GM18499 (cell line): Measurements from ENCODE around the gene ATP5ME.

ENCODE experiments used
- ATAC-seq: cut with Tn5 transposase; IDR thresholded peaks from one replicate; pipeline ENCODE4 v1.9.1; 2021; ENCODE audit warnings: moderate number of reproducible peaks; ENCODE audit not compliant: insufficient read depth, unreplicated experiment

Gene ATP5ME

DNA sequence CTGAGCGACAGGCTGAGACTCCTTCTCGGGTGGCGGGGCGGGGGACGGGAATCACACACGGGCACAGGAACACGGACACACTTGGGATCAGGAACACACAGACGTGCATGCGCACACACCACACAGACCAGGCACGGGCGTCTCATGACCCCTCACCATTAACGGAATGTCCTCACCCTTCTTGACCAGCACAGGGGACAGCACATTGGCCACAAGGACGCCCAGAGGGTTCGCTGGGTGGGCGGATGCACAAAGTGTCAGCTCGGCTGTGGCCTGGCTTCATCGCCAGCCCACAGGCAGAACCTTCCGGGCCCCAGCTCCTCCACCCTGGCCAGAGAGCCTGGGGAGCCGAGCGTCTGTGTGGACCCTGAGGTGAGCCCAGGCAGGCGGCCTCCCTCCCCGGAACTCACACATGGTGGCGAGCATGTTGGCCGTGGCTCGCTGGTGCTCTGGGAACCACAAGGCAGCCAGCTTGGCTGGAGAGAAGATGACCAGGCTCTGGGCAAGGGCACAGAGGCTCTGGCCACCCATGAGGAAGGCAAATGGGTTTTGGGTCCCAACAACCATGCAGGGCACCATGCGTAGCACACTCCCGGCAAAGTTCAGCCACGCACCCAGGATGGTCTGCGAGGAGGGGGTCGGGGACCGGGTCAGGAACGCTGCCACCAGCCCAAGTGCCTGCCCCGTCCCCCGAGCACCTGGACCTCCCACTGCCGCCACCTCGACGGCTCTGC, 11.8 kb upstream of the ATP5ME start:
- ATAC-seq = no peak

DNA sequence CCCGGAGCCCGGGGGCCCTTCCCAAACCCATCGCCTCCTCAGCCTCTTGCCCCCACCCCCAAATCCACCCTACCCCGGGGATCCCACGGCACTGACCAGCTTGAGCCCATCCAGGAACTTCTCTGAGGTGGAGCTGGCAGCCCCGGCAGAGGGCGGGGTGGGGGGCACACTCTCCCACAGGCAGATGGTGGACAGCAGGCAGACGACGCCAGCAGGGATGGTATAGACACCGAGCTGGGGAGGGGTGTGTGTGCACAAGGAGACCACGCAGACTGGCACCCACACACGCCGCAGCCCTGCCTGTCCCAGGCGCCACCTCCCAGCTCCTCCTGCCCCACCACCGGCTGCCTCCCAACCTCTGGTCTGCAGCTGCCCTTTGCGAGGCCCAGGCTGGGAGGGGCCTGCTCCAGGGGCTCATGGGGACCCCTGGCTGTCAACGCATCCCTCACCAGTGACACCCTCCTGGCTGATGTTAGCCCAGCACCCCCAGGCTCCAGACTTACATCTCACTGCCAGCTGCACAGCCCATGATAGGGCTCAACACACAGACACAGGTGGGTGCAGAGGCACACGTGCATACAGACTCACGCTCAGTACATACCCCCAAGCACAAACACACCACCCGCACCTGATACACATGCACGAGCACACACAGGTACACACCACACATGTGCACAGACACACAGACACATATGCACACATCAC, 10.7 kb upstream of the ATP5ME start:
- ATAC-seq = no peak

DNA sequence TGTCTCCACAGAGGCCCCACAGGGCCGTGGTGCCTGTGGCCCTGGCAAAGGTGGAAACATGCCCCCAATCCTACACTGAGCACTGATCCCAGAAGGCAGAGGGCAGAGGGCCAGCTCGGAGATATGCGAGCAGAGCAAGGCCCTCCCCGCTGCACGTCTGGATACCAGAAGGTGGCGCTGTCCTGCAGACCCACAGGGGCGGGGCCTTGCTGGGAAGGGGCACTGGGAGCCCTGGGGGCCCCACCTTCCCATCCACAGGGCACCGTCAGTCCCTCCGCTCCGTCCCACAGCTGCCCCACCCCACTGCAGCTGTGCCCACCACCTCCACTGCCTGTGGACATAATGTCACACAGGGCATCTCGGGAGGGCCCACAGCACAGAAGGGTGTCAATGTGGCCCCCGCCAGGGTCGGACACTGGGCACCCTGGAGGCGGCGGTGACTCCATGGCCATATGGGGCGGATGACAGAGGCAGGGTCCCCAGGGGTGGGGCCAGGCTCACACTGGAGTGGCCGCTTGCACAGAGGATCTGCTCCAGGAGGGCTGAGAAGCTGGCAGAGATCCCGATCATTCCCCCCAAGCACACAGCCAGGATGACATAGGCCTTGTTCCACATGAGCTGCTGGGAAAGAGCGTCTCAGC, 10.0 kb upstream of the ATP5ME start:
- no peak for ATAC-seq

DNA sequence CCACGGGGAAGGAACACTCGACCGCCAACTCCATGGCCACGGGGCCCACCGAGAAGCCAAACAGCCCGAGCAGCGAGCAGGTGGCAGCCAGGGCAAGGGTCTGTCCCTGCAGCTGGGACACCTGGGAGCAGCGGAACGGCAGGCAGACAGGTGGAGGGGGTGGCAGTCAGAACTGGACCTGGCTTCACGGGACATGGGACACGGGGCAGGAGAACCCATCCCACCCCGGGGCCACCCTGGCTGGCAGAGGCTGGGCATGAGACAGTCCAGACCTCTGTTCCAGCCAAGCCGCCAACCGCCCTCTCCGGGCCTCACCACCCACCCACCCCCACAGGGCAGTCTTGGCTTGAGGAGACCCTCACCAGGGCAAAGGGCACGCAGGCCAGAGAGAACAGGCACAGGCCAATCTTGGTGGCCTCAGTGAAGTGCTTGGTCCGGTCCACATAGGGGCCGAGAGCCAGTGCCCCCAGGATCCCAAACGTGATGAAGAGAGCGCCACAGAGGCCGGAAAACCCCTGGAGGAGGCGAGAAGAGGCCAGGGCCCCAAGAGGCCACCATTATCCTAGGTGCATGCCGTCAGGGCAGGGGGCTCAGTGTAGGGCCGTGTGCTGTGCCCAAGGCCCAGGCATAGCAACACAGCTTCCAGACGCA, 9.3 kb upstream of the ATP5ME start:
- no peak for ATAC-seq

DNA sequence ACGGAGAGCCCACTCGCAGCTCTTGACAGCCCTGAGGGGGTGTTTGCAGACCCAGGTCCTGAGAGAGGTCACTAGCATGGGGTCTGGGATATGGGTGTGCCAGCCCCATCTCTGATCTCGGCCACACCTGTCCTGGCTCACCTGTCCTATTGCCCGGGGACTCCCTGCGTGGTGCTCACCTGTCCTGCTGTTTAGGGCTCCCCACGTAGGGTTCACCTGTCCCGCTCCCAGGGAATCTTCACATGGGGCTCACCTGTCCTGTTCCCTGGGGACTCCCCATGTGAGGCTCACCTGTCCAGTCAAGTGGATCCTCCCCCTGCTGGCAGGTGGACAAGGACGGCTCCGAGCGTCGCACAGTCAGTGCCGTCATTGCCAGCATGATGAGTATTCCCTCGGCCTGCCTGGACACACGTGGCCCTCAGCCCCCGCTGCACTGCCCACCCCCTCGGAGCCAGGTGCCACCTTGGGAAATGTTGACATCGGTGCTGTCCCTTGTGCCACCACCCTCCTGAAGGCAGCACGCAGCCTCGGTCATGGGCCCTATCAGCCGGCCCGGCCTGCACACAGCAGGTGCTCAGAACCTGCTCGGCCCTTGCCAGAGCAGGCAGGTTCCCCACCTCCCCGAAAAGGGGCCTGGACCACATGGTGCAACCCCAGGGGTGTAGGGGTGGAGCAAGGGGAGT, 8.6 kb upstream of the ATP5ME start:
- no peak for ATAC-seq

DNA sequence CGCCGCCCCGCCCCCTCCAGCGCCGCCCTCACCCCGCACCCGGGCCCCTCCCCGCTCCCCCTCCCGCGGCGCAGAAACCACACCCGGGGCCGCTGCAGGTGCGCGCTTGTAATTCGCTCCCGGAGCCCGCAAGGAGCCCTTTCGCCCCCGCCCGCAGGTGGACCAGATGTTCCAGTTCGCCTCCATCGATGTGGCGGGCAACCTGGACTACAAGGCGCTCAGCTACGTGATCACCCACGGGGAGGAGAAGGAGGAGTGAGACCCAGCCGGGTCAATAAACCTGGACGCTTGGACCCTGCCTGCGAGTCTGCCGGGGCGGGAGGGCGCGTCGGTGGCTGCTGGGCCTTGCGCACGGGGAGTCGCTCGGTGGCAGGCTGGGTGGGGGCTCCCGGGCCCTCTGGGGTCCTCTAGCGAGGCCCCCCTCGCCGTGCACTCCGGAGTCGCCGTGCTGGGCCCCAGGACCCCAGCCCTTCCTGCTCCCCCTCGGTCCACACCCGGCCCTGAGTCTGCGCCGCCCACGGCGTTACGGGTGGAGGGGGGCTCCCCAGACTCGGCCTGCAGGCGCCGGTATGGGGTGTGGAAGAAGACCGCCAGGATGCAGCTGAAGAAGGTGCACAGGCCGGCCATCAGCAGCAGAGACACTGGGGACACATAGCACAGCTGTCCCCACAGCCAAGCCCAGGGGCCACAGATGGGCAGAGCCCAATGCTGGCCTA, 7.8 kb upstream of the ATP5ME start:
- no peak for ATAC-seq

DNA sequence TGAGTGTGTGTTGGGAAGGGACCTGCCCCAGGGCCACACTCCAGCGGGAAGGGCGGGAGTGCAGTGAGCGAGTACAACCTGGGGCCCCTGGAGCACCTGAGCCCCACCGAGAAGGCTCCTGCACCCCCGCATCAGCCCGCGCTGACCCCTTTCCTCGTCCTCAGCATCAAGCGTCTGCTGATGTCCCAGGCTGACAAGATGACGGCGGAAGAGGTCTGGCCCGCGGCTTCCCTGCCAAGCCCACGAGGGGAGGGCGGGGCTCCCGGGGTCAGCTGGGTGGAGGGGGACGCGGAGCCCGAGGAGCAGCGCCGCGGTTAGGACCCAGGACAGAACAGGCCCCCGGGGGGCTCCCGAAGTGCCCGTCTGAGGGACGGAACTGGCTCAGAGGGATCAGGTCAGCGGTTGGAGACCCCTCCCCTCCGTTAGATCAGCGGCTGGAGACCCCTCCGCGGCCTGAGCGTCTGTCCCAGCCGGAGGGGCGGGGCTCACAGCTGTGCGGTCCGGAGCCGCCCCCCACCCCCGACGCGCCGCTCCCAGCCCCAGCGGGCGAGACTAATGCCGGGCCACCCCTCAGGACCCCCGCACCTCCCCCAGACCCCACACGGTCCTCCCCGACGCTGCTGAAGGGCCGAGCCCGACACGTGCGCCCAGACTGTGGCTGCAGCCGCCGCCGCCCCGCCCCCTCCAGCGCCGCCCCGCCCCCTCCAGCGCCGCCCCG, 7.0 kb upstream of the ATP5ME start:
- no peak for ATAC-seq

DNA sequence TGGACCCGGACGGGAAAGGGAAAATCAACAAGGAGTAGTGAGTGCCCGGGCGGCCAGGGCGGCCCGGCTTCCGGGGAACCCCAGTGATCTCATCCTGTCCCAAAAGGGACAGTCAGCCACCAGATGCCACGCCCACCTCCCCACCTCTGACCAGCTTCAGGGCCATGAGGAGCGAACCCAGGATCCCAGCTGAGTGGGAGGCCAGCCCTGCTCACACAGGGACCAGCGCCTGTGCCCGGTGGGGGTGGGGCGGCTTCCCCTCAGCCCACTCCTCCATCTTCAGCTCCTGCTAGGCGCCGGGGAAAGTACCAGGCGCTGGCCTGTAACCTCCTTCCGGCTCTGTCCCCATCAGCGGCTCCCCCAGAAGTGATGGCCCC, 6.5 kb upstream of the ATP5ME start:
- no peak for ATAC-seq

DNA sequence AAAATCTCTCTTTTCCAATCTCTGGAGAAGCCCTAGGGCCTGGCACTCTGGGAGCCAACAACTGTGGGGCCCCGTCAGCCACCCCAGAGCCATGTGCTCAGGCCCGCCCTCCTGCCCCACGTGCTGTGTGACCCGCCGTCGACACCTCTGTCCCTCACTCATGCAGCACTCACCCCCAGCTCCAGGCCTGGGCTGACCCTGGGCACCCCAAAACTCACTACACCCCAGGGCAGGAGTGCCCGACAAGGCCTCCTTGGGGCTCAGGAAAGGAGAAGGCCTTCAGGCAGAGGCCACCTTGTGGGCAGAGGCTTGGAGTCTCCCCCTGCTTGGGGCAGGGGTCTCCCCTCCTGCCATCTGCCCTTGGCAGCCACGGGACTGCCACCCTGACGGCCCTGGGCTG, 6.0 kb upstream of the ATP5ME start:
- no peak for ATAC-seq

DNA sequence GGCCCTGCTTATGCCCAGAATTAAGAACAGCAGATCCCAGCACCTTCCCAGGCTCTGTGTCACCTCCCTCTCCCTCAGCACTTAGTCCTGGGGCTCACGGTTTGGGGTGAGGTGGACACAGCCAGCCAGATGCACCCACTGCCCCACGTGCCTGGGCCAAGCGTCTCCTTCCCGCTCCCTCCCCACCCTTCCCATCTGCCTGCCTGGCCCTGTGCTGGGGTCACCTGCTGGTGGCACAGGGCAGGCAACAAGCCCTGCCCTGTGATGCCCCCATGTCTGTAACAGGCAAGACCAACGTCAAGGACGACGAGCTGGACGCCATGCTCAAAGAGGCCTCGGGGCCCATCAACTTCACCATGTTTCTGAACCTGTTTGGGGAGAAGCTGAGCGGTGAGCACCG, 5.6 kb upstream of the ATP5ME start:
- no peak for ATAC-seq

DNA sequence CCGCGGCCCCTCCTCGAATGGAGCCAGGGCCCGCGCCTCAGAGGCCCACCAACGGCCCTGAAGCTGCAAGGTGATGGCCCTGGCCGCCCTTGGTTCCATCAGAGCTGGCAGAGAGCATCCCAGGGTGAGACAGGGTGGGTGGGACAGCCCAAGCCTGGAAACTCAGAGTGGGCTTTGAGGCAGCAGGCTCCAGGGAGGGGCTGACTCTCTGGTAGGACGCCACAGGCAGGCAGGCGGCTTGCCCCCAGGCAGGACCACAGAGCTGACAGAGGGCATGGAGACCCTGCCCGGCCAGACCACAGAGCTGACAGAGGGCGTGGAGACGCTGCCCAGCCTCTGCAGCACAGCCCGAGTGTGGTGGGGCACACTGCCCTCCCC, 5.0 kb upstream of the ATP5ME start:
- ATAC-seq = no peak

DNA sequence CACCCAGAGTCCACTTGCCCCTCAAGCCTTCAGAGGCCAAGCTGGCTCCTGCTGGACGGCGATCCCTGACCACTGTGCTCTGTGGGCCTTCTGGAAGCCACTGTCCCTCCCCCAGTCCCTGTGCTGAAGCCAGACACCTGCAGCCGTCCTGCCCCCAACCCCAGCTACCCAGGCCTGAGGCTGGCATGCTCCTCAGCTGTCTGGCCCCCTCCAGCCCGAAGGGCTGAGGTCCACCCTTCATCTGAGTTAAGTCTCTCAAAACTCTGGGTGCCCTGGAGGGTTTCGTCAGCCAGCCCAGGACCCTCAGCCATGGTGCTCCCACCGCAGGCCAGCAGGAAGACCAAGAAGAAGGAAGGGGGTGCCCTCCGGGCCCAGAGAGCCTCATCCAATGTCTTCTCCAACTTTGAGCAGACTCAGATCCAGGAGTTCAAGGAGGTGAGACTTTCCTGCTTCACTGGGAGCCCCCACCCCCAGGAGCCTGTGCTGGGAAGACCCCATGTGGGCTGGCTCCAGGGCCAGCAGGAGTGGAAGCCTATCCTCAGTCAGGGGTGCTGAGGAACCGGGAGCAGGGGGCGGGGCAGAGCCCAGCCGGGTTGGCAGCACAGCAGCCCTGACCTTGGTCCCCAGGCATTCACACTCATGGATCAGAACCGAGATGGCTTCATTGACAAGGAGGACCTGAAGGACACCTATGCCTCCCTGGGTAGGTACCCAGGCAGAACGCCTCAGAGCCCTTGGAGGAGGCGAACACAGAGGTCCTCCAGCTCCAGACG, 4.4 kb upstream of the ATP5ME start:
- no peak for ATAC-seq

DNA sequence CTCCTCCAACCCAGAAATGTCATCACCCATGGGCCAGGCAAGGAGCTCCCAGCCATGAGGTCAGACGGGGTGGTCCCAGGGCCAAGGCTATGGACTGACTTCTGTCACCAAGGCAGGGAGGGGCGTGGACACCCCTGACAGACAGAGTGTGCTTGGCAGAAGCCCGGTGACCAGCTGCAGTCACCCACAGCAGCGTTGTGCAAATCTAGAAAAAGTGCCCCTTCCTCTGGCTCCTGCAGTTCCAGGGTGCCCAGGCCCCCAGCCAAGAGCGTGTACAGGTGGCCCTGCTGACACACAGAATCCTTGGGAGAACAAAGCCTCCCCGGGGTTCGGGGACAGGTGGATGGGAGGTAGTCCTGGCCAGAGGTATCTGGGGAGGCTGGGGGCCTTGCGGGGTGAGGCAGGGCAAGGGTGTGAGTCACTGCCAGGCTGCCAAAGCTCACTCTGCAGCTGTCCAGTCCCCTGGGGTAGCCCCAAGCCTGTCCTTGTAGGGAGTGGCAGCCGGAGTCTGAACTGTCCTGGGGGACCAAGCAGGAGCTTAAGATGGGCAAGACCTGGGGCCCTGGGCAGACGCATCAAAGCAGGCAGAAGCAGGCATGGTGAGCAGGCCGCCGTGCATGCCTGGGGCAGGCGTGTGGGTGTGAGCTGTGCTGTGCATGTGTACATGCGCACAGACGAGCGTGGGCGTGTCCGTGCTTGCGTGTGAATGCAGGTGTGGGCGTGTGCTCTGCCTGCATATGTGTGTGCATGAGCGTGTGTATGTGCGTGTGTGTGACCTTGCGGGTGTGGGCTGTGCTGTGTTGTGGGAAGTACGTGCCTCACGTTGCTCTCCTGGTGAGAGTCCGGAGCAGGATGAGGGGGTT, 3.6 kb upstream of the ATP5ME start:
- no peak for ATAC-seq

DNA sequence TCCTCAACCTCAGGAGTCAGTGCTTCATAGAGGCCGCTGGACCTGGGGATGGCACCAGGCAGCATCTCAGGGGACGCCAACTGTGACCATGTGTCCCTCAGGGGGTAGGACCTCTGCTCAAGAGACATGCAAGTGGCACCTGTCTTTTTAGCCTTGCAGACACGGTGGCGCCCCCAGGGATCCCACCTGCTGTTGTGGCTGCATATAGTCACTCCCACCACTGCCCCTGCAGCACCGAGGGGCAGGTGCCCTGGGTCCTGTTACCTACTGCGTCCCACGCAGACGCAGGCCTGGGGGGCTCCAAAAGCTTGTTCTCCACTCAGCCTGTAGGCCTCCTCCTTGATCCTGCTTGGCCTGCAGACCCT, 2.8 kb upstream of the ATP5ME start:
- no peak for ATAC-seq

DNA sequence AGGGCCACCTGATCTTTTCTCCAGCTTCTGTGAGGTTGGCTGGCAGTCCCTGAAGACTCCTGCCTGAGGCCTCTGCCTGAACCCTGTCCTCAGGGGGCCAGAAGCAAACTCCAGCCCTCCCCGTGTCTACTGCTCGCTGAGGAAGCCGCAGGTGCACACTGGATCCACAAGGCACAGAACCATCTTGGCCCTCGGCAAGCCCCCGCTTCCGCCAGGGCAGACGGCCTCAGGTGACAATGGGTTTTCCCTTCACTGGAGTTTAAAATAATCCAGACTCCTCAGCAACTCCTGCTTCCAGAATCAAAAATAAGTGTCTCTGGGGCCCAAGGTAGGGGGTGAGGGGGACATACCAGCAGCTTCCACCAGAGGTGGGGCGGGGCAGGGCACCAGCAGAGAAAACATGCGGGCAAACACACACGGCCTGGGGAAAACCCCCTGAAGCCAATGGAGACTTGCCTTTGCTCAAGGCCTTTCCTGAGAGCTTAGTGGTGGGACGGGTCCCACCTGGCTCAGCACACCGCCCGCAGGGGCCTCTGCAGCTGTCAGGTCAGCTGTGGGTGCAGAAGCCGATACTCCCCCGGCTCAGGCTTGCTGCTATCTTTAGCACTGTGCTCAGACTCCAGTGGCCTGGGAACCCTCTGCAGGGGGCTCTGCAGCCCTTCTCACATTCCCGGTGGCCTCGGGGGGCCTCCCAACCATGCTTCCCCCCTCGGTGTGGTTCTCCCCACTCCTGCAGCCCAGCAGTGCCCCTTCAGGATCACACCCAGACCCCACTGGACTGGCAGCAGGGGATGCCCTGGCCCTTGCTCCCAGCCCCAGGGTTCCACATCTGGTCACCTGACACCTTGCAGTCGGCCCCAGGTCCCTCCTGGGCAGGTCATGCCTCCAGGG, 2.1 kb upstream of the ATP5ME start:
- ATAC-seq = no peak

DNA sequence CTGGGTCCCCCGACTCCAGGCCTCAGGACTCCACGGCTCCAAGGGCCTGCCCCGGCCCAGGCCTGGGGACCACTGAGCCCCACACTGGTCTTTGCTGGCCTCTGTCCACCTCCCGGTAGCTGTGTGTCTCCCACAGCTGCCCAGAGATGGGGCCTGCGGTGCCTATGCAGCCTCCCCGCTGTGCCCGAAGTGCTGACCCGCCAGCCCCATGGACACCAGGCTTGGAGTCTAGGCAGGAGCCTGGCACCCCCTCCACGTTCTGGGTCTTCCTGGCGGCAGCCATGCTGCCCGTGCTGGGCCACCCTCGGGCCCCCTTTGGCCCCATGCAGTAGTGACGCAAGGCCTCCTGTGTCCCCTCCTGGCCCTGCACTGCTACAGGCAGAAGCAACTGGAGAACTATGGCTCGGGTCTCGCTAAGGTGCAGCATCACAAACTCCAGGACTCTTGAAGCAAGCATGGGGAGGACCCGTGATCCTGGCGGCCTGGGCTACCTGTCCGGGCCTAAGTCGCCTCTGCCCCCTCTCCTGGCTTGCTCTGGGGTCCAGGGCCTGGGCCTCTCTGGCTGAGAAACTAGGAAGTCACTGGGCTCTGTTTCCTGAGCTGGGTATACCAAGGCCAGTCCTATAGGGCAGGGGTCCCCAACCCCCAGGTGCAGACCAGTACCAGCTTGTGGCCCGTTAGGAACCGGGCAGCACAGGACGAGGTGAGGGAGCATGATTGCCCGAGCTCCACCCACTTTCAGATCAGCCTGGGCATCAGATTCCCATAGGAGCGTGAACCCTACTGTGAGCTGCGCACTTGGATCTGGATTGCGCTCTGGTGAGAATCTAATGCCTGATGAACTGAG, 1.2 kb upstream of the ATP5ME start:
- no peak for ATAC-seq
